Esophagus mucosa (tissue), 1 donor: ENCODE results near the gene PLCL2. TPM values are rescaled to one million over a fixed set of nuclear protein-coding genes. Genes with fewer than 3 reads are reported as not detected.

ENCODE experiments used
- ATAC-seq: fragments of 200-7000 bp; cut with Tn5 transposase; one replicate; pipeline ENCODE4 v1.9.1; 2020
- total RNA-seq: library from RNA; stranded (reverse); gene quantifications from one replicate; pipeline ENCODE4 v1.2.4, GENCODE V29; 2023
- donor health status: DM: yes; HTN: yes; CAD: no.

The PLCL2 gene
- total RNA-seq, 1 donor from 2014 or later, result 0.80 TPM

DNA sequence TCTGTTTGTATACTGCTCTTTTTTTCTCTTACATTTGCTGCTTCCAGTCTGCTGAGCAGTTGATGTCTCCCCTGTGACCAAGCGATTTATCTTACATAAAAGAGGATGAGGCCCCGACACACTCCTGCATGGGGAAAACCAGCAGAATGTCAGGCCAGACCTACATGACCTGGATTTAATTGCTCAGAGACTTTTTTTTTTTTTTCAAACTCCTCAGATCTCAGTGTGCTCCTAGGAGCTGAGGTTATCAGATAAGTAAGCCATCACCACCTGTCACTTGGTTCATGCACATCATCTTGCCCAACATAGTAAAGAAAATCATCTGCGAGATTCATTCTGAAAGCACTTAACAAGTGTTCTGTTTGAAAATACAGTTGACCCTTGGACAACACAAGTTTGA, 163.1 kb downstream of the PLCL2 start:
- ATAC-seq, result no peak

- no peak for ATAC-seq
Measured at GRCh38 chr3:17050071-17050470, 165.3 kb downstream of the PLCL2 start.

DNA sequence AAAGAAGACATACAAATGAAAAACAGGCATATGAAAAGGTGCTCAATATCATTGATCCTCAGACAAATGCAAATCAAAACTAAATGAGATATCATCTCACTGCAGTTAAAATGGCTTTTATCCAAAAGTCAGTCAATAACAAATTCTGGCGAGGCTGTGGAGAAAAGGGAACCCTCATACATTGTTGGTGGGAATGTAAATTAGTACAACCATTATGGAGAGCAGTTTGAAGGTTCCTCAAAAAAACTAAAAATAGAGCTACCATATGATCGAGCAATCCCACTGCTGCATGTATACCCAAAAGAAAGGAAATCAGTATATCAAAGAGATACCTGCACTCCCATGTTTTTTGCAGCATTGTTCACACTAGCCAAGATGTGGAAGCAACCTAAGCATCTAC, 165.8 kb downstream of the PLCL2 start:
- ATAC-seq, result no peak

DNA sequence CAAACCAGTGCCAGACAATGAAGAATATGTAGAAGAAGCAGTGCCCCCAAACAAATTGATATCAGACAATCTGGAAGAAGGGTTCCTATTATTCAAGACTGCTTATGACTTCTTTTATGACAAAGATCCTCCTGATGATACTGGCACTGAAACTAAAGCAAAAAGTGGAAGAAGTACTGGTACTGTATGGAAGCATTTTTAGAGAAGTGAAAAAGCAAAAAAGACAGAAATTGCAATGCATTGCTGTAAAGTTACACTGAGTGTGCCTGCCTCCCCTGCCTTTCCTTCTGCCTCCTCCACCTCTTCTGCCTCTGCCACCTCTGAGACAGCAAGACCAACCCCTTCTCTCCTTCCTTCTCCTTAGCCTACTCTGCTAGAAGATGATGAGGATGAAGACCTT, 167.6 kb downstream of the PLCL2 start:
- no peak for ATAC-seq

- no peak for ATAC-seq
Measured at GRCh38 chr3:17054301-17054981, 169.7 kb downstream of the PLCL2 start.

DNA sequence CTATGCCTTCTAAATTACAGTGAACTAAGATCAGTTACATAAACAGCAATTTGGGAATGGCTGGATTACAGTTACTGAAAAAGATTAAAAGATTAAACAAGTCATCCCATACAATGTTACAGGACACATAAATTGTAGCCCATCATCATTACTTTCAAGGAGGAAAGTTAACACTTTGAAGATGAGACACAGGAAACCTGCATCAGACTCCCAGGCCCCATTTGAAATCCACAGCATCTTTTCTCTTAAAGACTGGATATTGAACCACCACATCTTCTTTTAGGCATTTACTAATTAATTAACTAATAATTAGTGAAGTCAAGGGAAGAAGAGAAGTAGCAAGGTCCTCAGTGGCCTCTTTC, 170.2 kb downstream of the PLCL2 start:
- ATAC-seq, result no peak

DNA sequence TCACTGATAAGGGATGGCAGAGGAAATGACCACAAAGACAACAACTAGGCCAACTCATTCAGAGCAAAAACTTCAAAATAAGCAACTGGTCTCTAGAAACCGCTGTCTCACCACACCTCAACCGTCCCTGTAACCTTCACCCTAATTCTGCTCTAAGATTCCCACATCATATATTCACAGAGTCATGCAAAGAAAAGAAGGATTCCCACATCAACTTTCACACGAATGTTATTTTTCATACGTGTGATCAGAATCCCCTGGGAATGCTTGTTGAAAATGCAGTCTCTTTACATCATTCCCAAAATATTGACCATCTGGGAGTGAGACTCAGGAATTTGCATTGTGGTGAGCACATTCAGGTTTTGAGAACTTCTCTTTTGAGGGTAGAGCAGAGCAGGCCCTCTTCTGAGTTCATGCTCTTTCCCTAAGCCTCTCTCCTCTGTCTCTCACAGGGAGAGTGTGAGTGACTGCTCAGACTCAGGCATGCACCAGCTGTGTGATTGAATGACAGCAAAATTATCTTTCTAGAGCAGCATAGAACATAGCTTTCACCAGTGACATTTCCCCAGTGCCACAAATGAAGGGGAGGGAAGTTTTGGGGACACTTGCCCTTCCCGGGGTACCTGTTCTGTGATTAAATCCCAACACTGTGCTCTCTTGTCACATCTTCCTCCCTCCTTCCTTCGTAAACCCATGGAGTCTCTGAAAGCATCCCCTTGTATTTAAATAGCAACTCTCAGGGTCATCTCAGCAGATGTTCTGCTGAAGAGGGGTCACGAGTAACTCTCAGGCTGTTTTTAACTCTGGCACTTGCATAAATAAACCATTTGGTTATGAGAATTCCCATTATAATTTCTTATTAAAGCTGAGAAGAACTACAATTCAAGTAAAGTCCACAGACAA, 170.9 kb downstream of the PLCL2 start:
- ATAC-seq, result no peak

DNA sequence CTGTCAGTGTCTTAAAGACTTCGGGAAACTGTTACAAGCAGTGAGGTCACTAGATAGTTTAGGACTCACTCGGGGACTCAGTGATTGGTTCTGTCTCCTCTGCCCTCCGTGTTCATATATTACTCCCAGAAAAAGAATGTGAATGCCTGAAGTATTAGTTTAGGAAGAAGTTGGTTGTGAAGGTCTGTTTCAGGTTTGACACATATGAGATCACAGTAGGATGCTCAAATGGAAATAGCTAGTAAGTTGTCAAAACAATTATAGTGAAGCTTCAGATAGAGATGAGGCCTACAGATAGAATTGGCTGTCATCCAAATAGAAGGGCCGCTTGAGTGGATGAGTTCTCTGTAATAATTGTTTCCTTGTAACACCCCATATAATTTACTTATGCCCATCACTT, 172.6 kb downstream of the PLCL2 start:
- no peak for ATAC-seq

DNA sequence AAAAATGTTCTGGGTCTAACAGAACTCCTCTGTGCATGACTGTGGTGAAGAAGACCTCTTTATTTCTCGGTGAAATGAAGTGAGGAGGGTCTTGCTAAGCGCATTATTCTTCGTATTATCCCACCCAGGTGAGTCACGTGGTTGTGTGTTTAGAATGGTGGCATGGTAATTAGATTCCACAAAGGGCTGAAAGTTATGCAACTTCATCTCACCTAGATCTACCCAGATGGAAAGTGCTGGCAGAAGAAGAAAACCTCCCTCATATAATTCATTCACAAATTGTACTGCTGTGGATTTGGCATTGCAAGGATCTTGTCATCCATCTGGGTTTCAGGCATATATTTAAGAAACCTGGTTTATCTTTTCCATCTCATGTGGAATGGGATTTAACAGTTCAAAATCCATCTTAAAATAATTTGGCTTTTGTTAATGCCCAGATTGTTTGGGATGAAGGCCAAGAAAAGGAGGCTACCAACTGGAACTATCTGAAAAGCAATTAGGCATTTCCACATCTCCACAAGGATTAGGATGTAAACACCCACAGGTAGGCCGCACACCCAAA, 175.3 kb downstream of the PLCL2 start:
- ATAC-seq, result no peak

- ATAC-seq, result no peak
Measured at GRCh38 chr3:17061005-17061404, 176.2 kb downstream of the PLCL2 start.

GRCh38 chr3:17062736-17063135, 178.0 kb downstream of the PLCL2 start:
- ATAC-seq, result no peak

DNA sequence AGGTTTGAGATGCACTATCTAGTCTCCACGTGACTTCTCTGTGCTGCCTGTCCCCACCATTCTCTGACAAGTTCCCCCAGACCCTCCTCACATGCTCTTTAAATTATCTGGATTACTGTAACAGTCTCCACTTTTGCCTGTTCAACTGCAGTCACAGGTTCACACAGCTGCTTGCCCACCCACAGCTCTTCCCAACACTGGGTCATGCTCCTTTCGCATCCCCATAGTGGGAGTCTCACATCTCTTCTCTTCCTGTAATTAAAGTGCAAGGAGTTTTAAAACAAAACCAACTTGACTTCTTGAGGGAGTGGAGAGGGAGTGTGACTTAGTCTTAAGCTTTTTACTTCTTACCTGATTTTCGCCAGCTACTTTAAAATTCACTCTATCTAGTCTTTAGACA, 178.8 kb downstream of the PLCL2 start:
- no peak for ATAC-seq

DNA sequence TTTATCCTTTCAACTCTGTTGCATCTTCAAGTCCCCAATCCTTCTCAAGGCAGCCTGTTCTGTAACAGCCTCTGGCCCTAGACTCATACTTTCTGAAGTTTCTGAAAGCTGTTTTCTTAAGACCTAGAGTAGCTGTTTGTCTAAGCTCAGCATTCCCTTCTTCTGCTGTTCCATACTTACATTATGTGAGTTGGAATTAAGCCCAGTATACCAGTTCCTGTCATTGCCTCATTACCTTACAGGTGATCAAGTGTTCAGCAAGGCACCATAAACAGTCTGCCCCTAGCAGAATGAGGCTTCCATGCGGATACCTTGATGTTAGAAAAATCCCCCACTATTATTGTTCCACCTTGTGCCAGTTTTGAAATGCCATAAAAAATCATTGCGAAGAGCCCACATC, 180.6 kb downstream of the PLCL2 start:
- ATAC-seq, result no peak

DNA sequence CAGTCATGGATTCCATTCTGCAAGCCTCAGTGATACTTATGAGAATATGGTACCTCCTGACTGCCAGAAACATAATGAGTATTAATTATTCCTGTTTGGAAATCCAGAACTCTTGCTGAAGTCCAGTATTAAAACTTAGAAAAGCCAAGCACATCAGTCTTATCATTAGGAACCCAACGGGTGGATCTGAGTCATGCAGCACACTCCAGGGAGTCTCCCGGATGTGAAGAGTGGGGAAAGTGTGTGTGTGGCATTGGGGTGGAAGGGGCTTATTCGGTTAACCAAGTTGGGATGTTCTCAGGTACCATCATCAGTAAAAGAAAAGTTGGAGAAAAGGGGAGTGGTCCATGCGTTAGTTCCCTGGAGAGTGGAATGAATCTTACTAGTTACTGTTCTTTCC, 181.1 kb downstream of the PLCL2 start:
- ATAC-seq, result no peak

GRCh38 chr3:17069754-17070153, 185.0 kb downstream of the PLCL2 start:
- no peak for ATAC-seq

GRCh38 chr3:17070161-17070959, 185.6 kb downstream of the PLCL2 start:
- ATAC-seq, result no peak

- no peak for ATAC-seq
Measured at GRCh38 chr3:17074559-17074958, 189.8 kb downstream of the PLCL2 start.

DNA sequence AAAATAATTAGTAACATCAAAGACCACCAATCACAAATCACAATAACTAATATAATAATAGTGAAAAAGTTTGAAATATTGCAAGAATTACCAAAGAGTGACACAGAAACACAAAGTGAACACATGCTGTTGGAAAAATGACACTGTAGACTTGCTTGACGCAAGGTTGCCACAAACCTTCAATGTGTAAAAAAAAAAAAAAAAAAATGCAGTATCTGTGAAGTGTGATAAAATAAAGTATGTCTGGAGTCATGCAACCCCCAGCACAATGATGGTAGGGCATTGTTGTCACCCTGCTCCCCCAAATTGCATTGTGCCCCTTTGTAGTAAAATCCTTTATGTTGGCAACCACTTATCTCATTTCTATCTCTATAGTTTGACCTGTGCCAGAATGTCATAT, 190.6 kb downstream of the PLCL2 start:
- no peak for ATAC-seq

DNA sequence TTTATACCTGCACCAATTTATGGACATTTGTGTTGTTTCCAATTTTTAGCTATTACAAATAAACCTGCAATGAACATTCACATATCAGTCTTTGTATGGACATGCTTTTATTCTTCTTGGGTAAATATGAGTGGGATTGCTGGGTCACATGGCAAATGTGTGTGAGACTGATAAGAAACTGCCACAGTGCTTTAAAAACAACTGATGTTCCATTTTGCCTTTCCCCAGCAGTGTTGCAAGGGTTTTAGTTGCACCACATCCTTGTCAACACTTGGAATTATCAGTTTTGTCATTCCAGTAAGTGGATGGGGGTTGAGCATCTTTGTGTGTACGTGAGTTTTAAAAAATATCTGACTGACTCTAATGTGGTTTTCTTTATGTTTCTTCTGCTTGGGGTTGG, 191.2 kb downstream of the PLCL2 start:
- ATAC-seq, result no peak

DNA sequence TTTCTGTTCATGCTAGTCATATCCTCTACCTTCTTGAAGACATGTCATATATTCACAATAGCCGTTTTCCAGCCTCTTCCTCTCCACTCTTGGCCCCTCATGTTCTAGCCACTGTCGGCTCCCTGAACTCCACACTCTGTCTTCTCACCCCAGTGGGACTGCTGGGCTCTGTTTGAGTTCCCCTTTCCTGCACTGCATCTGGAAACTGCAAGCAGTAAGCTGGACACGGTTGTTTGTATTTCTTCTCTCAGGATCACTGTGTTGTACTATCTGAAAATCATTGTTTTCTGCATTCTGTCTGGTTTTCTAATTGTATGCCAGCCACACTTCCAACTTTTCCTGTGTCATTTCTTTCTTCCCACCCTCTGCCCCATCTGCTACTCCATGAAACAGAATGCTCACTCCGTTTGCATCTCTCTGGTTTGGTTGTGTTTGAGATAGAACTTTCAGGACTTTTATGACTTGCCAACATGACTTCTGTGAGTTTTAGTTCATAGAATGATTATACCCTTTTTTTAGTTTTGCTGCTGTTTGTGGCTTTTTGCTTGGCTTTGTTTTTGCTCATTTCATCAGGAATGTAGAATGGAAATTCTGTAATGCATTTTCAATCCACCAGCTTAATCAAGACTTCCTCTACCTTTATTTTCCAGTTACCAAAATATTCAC, 192.3 kb downstream of the PLCL2 start:
- no peak for ATAC-seq

DNA sequence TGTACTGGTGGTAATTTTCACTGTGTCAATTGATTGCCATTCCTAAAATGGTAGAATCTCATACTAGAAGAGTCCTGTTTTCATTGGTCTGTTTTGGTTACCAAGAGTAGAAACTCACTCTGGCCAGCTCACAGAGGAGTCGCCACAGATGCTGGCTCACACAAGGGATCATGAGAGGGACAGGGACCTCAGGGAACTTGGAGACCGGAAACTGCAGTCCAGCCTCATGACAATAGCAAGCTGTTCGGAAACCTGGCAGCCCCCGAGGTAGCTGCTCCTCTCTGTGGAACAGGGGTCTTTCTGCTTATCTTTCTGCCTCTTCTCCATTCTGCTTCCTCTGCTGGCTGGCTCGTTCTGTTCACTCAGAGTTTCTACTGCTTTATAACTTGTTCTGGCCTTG, 192.9 kb downstream of the PLCL2 start:
- ATAC-seq, result no peak

DNA sequence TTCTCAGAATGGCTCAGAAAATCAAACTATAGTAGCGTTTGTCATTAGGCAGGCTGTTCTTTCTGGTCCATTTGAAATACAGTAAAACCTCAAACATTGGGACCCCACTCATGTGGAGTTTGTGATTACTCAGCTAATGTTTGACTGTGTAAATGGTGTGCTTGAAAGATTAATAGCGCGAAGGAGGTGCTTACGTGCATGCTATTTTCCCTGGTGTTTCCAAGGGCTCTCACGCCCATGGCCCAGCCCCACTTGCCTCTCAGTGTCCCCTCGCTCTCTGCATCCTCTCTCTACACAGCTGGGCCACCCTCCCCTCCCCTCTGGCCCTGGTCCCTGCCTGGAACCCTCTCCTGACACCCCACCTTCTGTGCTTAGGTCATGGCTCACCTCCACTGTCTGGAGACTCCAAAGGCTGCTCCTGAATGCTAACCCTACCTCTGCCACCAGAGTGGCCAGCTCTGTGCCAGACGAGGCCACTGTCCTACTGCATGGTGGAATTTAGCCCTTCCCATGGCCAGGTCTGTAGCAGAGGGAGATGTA, 194.2 kb downstream of the PLCL2 start:
- ATAC-seq, result no peak
